Bone marrow (tissue), 2 donors: ENCODE measurements around the gene SLC44A2.
A peak's percentile ranks its signal among the peaks of the same experiment; 100 is the strongest.

Experiments
- DNase-seq, 2 donors: peaks; one replicate each; lab custom pipeline; 2025; lab: John Stamatoyannopoulos, UW

The SLC44A2 gene

DNA sequence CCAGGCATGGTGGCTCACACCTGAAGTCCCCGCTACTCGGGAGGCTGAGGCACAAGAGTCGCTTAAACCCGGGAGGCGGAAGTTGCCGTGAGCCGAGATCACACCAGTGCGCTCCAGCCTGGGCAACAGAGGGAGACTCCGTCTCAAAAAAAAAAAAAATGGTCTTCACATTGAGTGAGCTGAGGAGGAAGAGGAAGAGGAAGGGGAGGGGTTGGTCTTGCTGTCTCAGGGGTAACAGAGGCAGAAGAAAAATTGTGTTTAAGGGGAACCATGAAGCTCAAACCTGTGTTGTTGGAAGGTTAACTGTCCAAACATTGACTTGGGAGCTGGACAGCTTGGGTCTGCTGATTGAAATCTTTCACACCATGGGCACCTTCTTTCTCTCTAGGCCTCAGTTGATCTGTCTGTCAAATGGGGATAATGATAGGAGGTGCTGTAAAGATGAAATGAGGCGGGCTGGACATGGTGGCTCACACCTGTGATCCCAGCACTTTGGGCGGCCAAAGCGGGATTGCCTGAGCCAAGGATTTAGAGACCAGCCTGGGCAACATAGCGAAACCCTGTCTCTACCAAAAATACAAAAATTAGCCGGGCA lies 9.8 kb upstream of the SLC44A2 start:
- DNase-seq = no peak

DNA sequence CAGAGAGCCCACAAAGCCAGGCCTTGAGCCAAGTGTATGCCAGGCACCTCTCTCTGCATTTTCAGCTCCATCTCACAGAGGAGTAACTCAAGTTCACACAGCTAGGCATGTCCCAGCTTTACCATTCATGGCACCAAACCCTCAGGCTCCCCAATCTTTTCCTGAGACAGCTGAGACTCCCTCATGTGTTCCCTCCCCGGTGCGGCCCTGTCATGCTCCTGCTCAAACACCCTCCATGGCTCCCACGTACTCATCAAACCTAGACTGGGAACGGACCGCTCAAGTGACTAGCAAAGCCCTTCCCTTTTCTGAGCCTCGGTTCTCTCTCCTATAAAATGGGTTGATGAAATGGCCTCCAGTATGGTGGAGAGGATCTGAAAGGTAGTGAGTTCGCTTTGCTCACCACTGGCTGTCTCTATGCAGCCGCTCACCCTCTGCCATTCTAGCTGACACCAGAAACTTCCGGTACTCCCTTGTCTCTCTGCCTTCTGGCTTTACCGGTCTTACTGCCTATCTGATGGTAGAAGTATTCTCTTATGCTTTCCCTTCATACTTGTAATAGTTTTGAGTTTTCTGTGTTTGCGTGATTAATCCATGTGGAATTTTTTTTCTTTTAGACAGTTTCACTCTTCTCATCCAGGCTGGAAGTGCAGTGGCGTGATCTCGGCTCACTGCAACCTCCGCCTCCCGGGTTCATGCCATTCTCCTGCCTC lies 7.8 kb upstream of the SLC44A2 start:
- no peak for DNase-seq

DNA sequence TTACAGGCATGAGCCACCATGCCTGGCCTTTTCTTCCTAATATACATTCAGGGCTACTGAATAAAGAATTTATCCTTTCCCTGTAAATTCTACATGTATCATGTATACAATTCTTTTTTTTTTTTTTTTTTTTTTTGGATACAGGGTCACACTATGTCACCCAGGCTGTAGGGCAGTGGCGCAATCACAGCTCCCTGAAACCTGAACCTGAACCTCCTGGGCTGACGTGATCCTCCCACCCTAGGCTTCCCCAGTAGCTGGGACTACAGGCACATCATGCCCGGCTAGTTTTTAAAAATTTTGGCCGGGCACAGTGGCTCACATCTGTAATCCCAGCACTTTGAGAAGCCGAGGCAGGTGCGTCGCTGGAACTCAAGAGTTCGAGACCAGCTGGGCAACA lies 6.5 kb upstream of the SLC44A2 start:
- DNase-seq = no peak

DNA sequence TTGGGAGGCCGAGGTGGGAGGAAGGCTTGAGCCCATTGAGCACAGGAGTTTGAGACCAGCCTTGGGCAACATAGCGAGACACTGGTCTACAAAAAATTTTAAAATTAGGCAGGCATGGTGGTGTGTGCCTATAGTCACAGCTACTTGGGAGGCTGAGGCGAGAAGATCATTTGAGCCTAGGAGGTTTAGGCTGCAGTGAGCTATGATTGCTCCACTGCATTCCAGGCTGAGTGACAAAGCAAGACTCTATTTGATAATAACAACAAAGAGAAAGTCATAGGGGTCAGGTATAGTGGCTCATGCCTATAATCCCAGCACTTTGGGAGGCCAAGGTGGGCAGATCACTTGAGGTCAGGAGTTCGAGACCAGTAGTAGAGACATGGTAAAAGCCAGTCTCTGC lies 4.6 kb upstream of the SLC44A2 start:
- no peak for DNase-seq

DNA sequence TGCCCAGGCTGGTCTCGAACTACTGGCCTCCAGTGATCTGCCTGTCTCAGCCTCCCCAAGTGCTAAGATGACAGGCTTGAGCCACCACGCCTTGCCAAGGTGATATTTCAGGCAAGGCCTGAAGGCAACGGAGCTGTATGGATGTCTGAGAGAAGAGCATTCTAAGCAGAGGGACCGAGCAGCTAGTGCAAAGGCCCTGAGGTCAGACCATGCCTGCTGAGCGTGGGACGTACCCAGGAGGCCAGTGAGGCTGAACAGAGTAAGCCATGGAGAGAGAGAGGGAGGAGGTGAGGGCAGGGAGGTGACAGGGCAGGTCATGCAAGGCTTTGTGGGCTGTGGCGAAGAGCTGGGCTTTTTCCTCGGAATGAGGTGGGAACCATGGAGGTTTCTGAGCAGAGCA lies 3.4 kb upstream of the SLC44A2 start:
- DNase-seq = no peak

DNA sequence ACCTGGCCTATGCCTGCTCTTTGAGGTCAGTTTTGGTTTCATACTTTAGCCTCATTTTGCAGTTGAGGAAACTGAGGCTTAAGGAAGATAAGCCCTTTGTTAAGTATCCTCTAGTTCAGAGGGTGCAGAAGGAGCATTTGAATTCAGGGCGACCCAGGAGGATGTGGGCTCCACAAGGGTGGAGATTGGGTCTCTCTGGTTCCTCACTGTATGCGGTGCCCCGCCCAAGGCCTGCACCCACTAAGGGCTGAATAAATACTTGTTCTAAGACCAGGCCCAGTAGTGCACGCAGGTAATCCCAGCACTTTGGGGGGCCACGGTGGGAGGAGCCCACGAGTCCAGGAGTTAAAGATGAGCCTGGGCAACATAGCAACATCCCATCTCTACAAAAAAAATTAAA lies 768 bp upstream of the SLC44A2 start:
- DNase-seq = no peak

DNA sequence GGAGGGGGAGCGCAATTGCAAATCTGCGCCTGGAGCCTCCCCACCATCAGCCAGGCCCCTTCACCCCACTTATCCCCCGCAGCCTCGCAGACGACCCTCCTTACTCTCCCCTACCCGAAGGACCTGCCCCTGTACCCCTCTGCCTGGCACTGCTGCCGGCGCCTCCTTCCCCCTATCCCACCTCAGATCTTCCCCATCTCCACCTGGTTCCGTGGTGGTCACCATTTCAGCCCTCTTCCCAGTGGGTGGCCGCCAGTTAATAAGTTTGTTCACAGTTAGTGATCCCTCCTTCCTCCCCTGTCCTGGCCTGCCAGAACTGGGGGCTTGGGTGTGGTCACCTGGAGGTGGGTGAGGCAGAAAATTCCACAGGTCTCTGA lies 397 bp downstream of the SLC44A2 start:
- no peak for DNase-seq

DNA sequence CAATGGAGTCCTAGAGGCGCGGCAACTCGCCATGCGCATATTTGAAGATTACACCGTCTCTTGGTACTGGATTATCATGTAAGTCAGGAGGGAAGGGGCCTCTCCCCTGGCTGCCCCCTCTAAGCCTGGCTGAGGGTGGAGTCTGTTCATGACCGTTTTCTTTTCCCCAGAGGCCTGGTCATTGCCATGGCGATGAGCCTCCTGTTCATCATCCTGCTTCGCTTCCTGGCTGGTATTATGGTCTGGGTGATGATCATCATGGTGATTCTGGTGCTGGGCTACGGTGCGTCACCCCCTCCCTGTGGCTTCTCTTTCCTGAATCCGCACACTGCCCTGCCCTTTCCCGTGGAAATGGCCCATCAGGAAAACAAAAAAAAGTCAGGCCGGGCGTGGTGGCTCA lies 6.5 kb downstream of the SLC44A2 start:
- DNase-seq = no peak

DNA sequence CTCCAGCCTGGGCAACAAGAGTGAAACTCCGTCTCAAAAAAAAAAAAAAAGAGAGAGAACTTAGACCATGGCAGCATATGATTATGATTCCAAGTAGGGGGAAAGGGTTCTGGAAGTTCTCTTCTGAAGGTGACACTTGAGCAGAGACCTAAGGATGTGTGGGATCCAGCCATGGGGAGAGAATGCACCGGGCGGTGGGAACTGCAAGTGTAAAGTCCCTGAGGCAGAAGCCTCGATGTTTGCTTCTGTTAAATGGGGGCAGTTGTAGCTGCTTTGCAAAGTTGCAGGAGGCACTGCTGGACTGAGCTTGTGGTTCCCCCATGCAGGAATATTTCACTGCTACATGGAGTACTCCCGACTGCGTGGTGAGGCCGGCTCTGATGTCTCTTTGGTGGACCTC lies 9.1 kb downstream of the SLC44A2 start:
- DNase-seq = no peak

DNA sequence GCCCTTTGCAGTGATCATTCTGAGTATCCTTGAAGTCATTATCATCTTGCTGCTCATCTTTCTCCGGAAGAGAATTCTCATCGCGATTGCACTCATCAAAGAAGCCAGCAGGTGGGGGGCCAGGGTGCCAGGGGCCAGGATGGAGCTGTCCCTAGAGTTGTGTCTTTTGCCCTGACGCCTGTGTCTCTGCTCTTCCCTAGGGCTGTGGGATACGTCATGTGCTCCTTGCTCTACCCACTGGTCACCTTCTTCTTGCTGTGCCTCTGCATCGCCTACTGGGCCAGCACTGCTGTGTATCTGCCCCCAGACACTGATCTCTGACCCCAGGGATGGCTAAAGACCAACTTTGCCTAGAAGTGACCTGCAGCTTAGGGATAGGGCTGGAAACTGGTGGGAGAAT lies 9.6 kb downstream of the SLC44A2 start:
- DNase-seq = no peak

DNA sequence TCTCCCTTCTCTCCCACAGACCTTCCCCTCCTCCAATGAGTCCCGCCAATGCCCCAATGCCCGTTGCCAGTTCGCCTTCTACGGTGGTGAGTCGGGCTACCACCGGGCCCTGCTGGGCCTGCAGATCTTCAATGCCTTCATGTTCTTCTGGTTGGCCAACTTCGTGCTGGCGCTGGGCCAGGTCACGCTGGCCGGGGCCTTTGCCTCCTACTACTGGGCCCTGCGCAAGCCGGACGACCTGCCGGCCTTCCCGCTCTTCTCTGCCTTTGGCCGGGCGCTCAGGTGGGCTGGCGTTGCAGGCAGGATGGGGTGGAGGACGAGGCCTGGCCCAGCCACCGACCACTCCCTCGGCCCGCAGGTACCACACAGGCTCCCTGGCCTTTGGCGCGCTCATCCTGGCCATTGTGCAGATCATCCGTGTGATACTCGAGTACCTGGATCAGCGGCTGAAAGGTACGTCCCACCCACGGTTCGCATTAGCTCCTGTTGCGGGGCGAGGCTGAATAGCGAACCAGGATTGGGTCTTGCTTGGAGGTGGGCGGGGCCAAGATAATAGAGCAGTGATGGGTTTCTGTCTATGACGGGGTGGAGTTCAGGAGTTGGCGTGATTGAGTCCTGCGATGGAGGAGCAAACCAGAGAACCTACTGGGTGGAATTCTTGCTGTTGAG lies 11.1 kb downstream of the SLC44A2 start:
- no peak for DNase-seq

DNA sequence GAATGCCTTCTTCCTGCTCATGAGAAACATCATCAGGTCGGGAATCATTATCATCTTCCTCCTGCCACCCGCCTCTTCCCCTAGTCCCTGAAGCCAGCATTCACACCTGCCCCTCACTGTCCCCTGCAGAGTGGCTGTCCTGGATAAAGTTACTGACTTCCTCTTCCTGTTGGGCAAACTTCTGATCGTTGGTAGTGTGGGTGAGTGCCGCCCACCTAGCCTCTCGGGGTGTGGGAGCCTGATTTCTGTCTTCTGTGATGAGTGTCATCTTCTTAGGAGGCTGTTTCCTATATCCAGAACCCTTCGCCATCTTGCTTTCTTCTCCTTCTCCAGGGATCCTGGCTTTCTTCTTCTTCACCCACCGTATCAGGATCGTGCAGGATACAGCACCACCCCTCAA lies 12.5 kb downstream of the SLC44A2 start:
- no peak for DNase-seq

DNA sequence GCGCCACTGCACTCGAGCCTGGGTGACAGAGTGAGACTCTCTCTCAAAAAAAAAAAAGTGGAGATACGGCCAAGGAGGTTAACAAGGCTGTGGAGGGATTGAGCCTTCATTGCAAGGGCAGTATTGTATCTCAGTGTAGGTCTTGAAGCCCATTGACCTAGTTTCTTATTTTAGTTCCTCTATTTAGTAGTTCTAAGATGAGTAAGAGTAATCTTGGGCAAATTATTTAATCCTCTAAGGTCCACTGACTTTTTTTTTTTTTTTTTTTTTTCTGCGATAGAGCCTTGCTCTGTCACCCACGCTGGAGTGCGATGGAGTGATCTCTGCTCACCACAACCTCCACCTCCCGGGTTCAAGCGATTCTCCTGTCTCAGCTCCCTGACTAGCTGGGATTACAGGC lies 14.5 kb downstream of the SLC44A2 start:
- no peak for DNase-seq

DNA sequence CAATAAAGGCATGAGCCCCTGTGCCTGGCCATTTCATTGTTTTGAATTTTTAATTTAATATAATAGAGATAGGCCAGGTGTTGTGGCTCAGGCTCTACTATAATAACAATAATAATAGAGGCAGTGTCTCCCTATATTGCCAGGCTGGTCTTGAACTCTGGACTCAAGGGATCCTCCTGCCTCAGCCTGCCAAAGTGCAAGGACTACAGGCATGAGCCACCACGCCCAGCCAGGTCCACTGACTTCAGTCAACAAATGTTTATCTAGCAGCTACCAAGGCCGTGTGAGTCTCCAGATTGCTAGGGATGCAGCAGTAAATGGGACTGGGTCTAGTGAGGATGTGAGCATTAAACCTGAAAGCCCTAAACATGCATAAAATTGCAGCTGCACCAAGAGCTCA lies 15.0 kb downstream of the SLC44A2 start:
- no peak for DNase-seq

DNA sequence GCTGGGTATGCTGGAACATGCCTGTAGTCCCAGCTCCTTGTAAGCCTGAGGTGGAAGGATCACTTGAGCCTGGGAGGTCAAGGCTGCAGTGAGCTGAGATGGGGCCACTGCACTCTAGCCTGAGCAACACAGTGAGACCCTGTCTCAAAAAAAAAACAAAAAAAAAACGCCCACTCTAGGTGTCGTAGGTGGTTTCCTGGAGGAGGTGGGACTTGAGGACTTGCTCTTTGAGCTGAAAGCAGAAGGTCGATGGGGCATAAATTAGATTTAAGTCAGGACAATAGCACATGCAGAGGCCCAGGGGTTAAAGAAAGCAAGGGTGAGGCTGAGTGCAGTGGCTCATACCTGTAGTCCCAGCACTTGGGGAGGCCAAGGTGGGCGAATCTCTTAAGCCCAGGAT lies 15.9 kb downstream of the SLC44A2 start:
- no peak for DNase-seq

DNA sequence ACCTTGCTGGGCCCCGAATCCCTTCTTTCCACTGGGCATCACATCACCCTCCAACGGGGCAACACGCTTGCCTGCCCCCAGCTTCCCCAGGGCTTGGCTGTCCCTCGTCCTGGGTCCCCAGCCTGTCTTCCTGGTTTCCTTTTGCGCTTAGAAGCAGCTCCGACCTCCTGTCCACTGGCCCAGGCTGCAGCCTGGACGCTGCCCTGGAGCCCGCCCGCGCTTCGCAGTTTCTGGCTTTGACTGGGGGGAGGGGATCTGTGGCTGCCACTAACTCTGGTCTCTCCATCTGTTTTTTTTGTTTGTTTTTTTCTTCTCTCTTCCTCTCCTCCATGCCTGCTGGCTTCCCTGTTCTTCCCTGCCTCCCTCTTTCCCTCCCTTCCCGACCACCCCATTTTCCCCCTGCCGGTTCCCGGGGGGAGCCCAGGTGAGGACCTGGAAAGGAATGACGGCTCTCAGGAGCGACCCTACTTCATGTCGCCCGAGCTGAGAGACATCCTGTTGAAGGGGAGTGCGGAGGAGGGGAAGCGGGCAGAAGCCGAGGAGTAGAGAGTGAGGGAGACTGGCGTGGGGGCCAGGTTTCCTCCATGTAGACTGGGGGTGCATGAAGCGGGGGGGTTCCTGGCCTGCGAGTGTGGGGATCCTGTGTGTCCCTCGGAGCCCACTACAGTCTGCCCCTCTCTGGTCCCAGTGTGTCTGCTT lies 17.3 kb downstream of the SLC44A2 start:
- no peak for DNase-seq

DNA sequence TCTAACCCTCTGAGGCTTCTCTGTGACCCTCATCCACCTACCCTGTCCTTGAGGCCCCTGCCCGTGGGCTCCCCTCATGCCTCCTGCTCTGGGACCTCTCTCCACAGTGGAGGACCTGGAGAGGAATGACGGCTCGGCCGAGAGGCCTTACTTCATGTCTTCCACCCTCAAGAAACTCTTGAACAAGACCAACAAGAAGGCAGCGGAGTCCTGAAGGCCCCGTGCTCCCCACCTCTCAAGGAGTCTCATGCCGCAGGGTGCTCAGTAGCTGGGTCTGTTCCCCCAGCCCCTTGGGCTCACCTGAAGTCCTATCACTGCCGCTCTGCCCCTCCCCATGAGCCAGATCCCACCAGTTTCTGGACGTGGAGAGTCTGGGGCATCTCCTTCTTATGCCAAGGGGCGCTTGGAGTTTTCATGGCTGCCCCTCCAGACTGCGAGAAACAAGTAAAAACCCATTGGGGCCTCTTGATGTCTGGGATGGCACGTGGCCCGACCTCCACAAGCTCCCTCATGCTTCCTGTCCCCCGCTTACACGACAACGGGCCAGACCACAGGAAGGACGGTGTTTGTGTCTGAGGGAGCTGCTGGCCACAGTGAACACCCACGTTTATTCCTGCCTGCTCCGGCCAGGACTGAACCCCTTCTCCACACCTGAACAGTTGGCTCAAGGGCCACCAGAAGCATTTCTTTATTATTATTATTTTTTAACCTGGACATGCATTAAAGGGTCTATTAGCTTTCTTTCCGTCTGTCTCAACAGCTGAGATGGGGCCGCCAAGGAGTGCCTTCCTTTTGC lies 18.0 kb downstream of the SLC44A2 start:
- no peak for DNase-seq

DNA sequence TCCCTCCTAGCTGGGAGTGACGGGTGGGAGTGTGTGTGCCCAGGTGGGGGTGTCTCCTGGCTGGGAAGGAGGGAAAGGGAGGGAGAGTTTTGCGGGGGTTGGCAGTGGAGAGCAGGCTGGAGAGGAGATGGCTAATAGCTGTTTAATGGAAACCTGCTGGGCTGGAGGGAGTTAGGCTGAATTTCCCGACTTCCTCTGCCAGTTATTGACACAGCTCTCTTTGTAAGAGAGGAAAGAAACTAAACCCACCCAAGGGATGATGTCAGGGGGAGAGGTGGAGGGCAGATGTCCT lies 18.6 kb downstream of the SLC44A2 start:
- no peak for DNase-seq

DNA sequence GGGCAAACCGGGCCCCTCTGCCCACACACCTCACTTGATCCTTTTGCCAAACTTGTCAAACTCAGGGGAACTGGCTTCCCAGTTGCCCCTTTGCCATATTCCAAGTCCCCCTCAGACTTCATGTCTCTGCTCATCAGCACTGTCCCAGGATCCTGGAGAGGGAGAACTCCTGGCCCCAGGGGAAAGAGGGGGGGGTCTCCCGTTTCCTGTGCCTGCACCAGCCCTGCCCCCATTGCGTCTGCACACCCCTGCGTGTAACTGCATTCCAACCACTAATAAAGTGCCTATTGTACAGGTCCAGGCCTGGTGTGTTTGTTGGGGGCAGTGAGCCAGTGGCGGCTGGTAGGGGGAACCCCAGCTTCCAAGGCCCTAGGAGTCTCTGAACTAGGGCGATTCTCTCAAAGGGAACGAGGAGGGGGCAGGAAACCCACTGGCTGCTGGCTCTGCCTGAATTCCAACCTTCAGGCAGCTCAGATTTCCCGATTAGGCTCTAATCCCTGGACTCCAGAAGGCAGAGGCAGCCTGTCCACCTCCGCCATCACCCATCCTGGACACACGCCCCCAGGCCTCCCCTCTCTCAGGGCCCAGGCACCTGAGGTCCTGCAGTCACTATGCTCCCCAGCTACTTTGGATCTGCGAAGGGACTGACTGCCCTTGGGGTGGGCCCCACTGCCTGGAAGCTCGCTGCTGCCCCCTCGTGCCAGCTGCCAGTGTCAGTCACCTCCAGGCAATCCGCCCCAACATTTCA lies 19.1 kb downstream of the SLC44A2 start:
- peak; percentile 43 to 71 for DNase-seq

DNA sequence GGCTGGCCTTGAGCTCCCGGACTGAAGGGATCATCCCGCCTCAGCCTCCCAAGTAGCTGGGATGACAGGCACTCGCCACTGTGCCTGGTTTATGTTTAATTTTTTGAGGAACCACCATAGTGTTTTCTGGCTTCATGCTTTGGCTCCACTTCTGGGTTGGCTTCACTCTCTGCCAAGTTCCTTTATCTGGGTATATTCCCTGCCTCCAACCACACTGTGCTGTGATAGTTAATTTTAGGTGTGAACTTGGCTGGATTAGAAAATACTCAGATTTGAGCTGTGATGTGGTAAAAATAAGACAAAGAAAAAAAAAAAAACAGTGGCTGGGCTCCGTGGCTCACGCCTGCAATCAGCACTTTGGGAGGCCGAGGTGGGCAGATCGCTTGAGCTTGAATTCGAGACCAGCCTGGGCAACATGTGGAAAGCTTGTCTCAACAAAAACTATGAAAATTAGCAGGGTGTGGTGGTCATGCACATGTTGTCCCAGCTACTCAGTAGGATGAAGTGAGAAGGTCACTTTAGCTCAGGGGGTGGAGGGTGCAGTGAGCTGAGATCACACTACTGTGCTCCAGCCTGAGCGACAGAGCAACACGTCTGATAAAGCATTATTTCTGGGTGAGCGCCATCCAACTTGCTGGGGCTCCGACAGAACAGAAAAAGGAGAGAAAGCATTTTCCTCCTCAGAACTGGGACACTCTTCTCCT lies 21.3 kb downstream of the SLC44A2 start:
- DNase-seq = no peak

DNA sequence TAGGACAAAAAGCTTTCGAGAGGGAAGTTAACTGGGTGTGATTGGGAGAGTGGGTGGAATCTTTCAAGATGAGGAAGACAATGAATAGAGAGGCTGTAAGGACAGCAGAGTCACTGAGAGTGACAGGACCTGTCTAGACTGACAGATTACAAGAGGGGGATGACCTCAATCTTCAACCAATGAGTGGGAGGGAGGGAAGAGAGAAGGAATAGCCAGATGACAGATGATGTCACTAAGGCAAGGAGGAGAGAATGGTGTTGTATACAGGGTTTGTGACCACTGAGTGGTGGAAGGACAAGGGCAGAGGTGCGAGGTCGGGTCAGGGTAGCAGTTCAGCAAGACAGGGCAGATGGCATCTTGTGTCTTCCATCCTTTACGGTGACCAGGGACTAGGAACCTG lies 23.0 kb downstream of the SLC44A2 start:
- DNase-seq = no peak
